HepG2 (cell line): Measurements from ENCODE around the gene YIF1B. TPM values are rescaled to one million over a fixed set of nuclear protein-coding genes. Genes with fewer than 3 reads are reported as not detected.

Source experiments
- AKAP8 ChIP-seq: sonication (generic); formaldehyde crosslinking; IDR thresholded peaks from 2 replicates; pipeline ENCODE4 v1.5.1; 2020; ENCODE audit warnings: mild to moderate bottlenecking, missing genetic modification reagents
- ARHGAP35 ChIP-seq: sonication (generic); formaldehyde crosslinking; IDR thresholded peaks from 2 replicates; pipeline ENCODE4 v1.9.0; 2022; ENCODE audit warnings: mild to moderate bottlenecking, inconsistent platforms, moderate library complexity, missing genetic modification reagents, borderline replicate concordance
- FOXC1 ChIP-seq: sonication (generic); formaldehyde crosslinking; IDR thresholded peaks from 2 replicates; pipeline ENCODE4 v1.8.0; 2022; ENCODE audit warnings: mild to moderate bottlenecking, missing genetic modification reagents, borderline replicate concordance
- IRF2 ChIP-seq: IDR thresholded peaks from 2 replicates; pipeline ENCODE4 v1.6.1; 2018; ENCODE audit warnings: missing genetic modification reagents, missing compliant biosample characterization
- JDP2 ChIP-seq: sonication (generic); formaldehyde crosslinking; IDR thresholded peaks from 2 replicates; pipeline ENCODE4 v1.8.1; 2022; ENCODE audit warnings: missing genetic modification reagents, borderline replicate concordance
- MAFG ChIP-seq: sonication (generic); formaldehyde crosslinking; IDR thresholded peaks from 2 replicates; pipeline ENCODE4 v1.5.1; 2020; ENCODE audit warnings: mild to moderate bottlenecking, missing genetic modification reagents
- MXI1 ChIP-seq: IDR thresholded peaks from 3 replicates; pipeline ENCODE4 v1.6.1; 2012; ENCODE audit warnings: low read depth, low read length, inconsistent platforms, borderline replicate concordance
- PHF20 ChIP-seq: sonication (generic); formaldehyde crosslinking; IDR thresholded peaks from 2 replicates; pipeline ENCODE4 v1.5.0; 2020; ENCODE audit warnings: mild to moderate bottlenecking, missing genetic modification reagents
- SALL2 ChIP-seq: sonication (generic); formaldehyde crosslinking; IDR thresholded peaks from 2 replicates; pipeline ENCODE4 v1.8.1; 2023; ENCODE audit warnings: mild to moderate bottlenecking, missing genetic modification reagents, inconsistent platforms
- TCF7 ChIP-seq: sonication (generic); IDR thresholded peaks from 2 replicates; pipeline ENCODE4 v1.6.1; 2016; ENCODE audit warnings: antibody characterized with exemption, low read depth
- TRAFD1 ChIP-seq: sonication (generic); formaldehyde crosslinking; IDR thresholded peaks from 2 replicates; pipeline ENCODE4 v1.5.1; 2020; ENCODE audit warnings: missing genetic modification reagents, mild to moderate bottlenecking, borderline replicate concordance
- ZFP41 ChIP-seq: sonication (generic); formaldehyde crosslinking; IDR thresholded peaks from 2 replicates; pipeline ENCODE4 v1.4.0; 2020; ENCODE audit warnings: mild to moderate bottlenecking, missing genetic modification reagents, borderline replicate concordance
- ZFYVE20 ChIP-seq: sonication (generic); formaldehyde crosslinking; IDR thresholded peaks from 2 replicates; pipeline ENCODE4 v1.8.0; 2023; ENCODE audit warnings: low read depth, mild to moderate bottlenecking, moderate library complexity, missing genetic modification reagents, borderline replicate concordance
- ZKSCAN8 ChIP-seq: IDR thresholded peaks from 2 replicates; pipeline ENCODE4 v1.6.1; 2016; ENCODE audit warnings: borderline replicate concordance, missing genetic modification reagents, missing compliant biosample characterization
- ZNF225 ChIP-seq: sonication (generic); formaldehyde crosslinking; IDR thresholded peaks from 2 replicates; pipeline ENCODE4 v1.4.0; 2020; ENCODE audit warnings: mild to moderate bottlenecking, missing genetic modification reagents
- ZNF296 ChIP-seq: sonication (generic); formaldehyde crosslinking; conservative IDR thresholded peaks from 2 replicates; pipeline ENCODE4 v1.5.0; 2020; ENCODE audit warnings: mild to moderate bottlenecking, missing genetic modification reagents
- ZNF326 ChIP-seq: sonication (generic); formaldehyde crosslinking; IDR thresholded peaks from 2 replicates; pipeline ENCODE4 v1.4.0; 2020; ENCODE audit warnings: missing genetic modification reagents, borderline replicate concordance
- ZNF367 ChIP-seq: sonication (generic); formaldehyde crosslinking; IDR thresholded peaks from 2 replicates; pipeline ENCODE4 v1.4.0; 2020; ENCODE audit warnings: missing genetic modification reagents, borderline replicate concordance
- ZNF513 ChIP-seq: sonication (generic); formaldehyde crosslinking; conservative IDR thresholded peaks from 2 replicates; pipeline ENCODE4 v1.5.0; 2020; ENCODE audit warnings: missing genetic modification reagents
- ZNF615 ChIP-seq: sonication (generic); formaldehyde crosslinking; IDR thresholded peaks from 2 replicates; pipeline ENCODE4 v1.5.0; 2020; ENCODE audit warnings: mild to moderate bottlenecking, missing genetic modification reagents, borderline replicate concordance
- ZNF644 ChIP-seq: IDR thresholded peaks from 2 replicates; pipeline ENCODE4 v1.6.1; 2016; ENCODE audit warnings: low read depth
- polyA plus RNA-seq, 8 experiments: library from polyadenylated mRNA; depleted of rRNA in 3 of 8; stranded (reverse) in 7 of 8; unstranded in 1 of 8; fragments of >200 nt; fragmentation: Illumina TruSeq in 4 of 8; extraction: Trizol in 4 of 8; gene quantifications; 2 replicates each; pipeline versions ENCODE4 v1.2.1 to v1.2.3, GENCODE V29; 2011 to 2016; ENCODE audit warnings: low read depth in 4 of 8, missing spikeins in 1 of 8, mixed read lengths in 1 of 8; ENCODE audit not compliant: insufficient read depth in 1 of 8
- total RNA-seq, 5 experiments: library from RNA; depleted of rRNA; stranded (reverse); fragments of >200 nt; fragmentation: Illumina TruSeq; extraction: Trizol; gene quantifications; 2 replicates each; pipeline ENCODE4 v1.2.3, GENCODE V29; 2016; ENCODE audit warnings: low read depth in 1 of 5
- TF ChIP-seq, protein P1 (sequence below): sonication (generic); formaldehyde crosslinking; IDR thresholded peaks from 2 replicates; pipeline ENCODE4 v1.4.0; 2020; ENCODE audit warnings: missing genetic modification reagents

YIF1B gene
- total and polyA plus RNA-seq, 2 of the 13 experiments (the other 11 are each of a cell fraction or from before 2014, with no cell fraction given): 41.4 to 85.2 TPM

DNA sequence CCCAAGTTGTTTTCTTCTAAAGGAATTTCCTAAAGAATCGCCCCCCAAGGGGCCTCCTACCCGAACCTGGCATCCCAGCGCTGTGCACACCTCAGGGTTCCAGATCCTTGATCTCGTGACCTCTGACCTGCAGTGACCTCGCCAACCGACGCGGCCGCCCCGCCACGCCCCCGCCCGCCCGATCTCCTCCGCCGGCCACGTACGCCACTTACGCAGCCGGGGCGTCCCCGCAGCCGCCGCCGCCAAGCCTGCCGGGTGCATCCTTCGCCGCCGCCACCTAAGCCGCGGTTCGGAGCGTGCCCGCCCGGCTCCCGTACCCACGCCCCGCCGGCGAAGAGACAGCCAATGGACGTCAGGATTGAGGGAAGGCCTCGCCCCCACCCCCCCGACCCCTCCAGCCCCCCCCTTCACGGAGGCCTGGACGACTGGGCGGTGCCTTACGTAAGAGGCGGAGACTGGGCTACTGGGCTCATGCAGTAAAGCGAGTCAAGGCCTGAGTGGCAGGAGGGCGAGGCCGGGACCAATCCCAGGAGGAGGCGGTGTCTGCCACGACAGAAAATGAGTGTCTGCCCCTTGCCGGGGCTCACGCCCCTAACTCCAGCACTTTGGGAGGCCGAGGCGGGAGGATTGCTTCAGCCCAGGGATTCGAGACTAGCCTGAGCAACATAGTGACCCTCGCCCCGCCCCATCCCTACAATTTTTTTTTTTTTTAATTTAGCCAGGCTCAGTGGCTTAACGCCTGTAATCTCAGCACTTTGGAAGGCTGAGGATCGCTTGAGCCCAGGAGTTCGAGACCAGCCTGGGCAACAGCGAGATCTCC is at the start of gene YIF1B (continued):
- TF ChIP-seq, protein P1, sequence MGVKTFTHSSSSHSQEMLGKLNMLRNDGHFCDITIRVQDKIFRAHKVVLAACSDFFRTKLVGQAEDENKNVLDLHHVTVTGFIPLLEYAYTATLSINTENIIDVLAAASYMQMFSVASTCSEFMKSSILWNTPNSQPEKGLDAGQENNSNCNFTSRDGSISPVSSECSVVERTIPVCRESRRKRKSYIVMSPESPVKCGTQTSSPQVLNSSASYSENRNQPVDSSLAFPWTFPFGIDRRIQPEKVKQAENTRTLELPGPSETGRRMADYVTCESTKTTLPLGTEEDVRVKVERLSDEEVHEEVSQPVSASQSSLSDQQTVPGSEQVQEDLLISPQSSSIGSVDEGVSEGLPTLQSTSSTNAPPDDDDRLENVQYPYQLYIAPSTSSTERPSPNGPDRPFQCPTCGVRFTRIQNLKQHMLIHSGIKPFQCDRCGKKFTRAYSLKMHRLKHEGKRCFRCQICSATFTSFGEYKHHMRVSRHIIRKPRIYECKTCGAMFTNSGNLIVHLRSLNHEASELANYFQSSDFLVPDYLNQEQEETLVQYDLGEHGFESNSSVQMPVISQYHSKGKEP: no peak
- no peak for TF ChIP-seq AKAP8 (CRISPR knock-in tag)
- no peak for TF ChIP-seq JDP2 (CRISPR knock-in tag)
- no peak for TF ChIP-seq ZFP41 (CRISPR knock-in tag)
- peak; percentile 58; the same call in 1 of the 3 replicates for TF ChIP-seq MXI1
- TF ChIP-seq TCF7: no peak
- peak; percentile 14 for TF ChIP-seq IRF2 (CRISPR knock-in tag)
- peak; percentile 55; the same call in 1 of the 2 replicates for TF ChIP-seq SALL2
- no peak for TF ChIP-seq PHF20 (CRISPR knock-in tag)
- TF ChIP-seq FOXC1 (CRISPR knock-in tag): no peak
- TF ChIP-seq ZNF644: no peak
- TF ChIP-seq ZNF225 (CRISPR knock-in tag): no peak
- no peak for TF ChIP-seq ZNF367
- no peak for TF ChIP-seq ZNF615 (CRISPR knock-in tag)
- no peak for TF ChIP-seq ZNF326 (CRISPR knock-in tag)
- TF ChIP-seq ZKSCAN8 (CRISPR knock-in tag): 0 out of 2 replicates have a peak, but pooled peaks have one; percentile 27
- TF ChIP-seq ARHGAP35: no peak
- no peak for TF ChIP-seq TRAFD1 (CRISPR knock-in tag)
- TF ChIP-seq ZFYVE20: no peak
- no peak for TF ChIP-seq MAFG (CRISPR knock-in tag)
- TF ChIP-seq ZNF513 (CRISPR knock-in tag): no peak
- no peak for TF ChIP-seq ZNF296 (CRISPR knock-in tag)
